Spleen (tissue), 11 donors: ENCODE measurements around the gene P2RY2. TPM values are rescaled to one million over a fixed set of nuclear protein-coding genes. Genes with fewer than 3 reads are reported as not detected.

Experiments
- DNase-seq: peaks from one replicate; pipeline ENCODE4 v3.0.0-alpha.2; 2020
- H3K27ac ChIP-seq, 8 donors: fragments of 200-600 bp; sonication (generic) in 7 of 8; 1 replicate in 4 of 8; 2 replicates in 4 of 8; pipeline versions ENCODE4 v1.5.0 to v1.8.0; 2016 to 2021; ENCODE audit warnings: inconsistent platforms in 4 of 8, mild to moderate bottlenecking in 4 of 8, moderate library complexity in 1 of 8
- H3K27me3 ChIP-seq, 7 donors: fragments of 200-600 bp; sonication (generic) in 6 of 7; replicated peaks in 1 of 7; 1 replicate in 4 of 7; 2 replicates in 3 of 7; pipeline versions ENCODE4 v1.5.0 to v1.8.0; 2016 to 2021; ENCODE audit warnings: inconsistent platforms in 3 of 7, mild to moderate bottlenecking in 1 of 7
- H3K36me3 ChIP-seq, 6 donors: fragments of 200-600 bp; sonication (generic) in 5 of 6; 1 replicate in 4 of 6; 2 replicates in 2 of 6; pipeline versions ENCODE4 v1.5.0 to v1.8.0; 2016 to 2021; ENCODE audit warnings: inconsistent platforms in 2 of 6
- H3K4me1 ChIP-seq, 6 donors: fragments of 200-600 bp; sonication (generic) in 5 of 6; 1 replicate in 3 of 6; 2 replicates in 3 of 6; pipeline versions ENCODE4 v1.5.0 to v1.8.0; 2016 to 2021; ENCODE audit warnings: inconsistent platforms in 3 of 6
- H3K4me3 ChIP-seq, 8 donors: fragments of 200-600 bp; sonication (generic) in 7 of 8; 1 replicate in 4 of 8; 2 replicates in 4 of 8; pipeline versions ENCODE4 v1.5.0 to v1.8.0; 2016 to 2021; ENCODE audit warnings: inconsistent platforms in 4 of 8, mild to moderate bottlenecking in 4 of 8, moderate library complexity in 2 of 8
- H3K9me3 ChIP-seq, 8 donors: fragments of 200-600 bp; sonication (generic) in 7 of 8; 1 replicate in 4 of 8; 2 replicates in 4 of 8; pipeline versions ENCODE4 v1.5.0 to v1.8.0; 2016 to 2021; ENCODE audit warnings: inconsistent platforms in 4 of 8
- POLR2A ChIP-seq, 3 donors: fragments of 450-650 bp; IDR thresholded peaks; one replicate each; pipeline ENCODE4 v1.5.1; 2017; ENCODE audit warnings: antibody characterized with exemption in 3 of 3, mild to moderate bottlenecking in 1 of 3
- POLR2AphosphoS5 ChIP-seq, 3 donors: sonication (generic); formaldehyde crosslinking; IDR thresholded peaks; one replicate each; pipeline ENCODE4 v1.5.1; 2017; ENCODE audit warnings: antibody characterized with exemption in 3 of 3
- WGBS, 5 donors: extraction: QIAGEN DNeasy Blood & Tissue Kit in 3 of 5; methylation state at CpG; one replicate each; pipeline versions ENCODE4 v1.1.5 to v1.1.7; 2013 to 2018; 5-methylcytosine and 5-hydroxymethylcytosine counted together
- intact Hi-C: fragments of 100-400 bp; cut with DNase I; formaldehyde crosslinking; loops from one replicate; pipeline ENCODE4 v1.15.0; 2023; ENCODE audit warnings: low total_unique reads
- polyA plus RNA-seq, 3 donors: library from polyadenylated mRNA; stranded (reverse); fragments of 200-250 nt; gene quantifications; one replicate each; pipeline ENCODE4 v1.2.1, GENCODE V29; 2013
- total RNA-seq, 7 donors: library from RNA; depleted of rRNA in 3 of 7; stranded (reverse); fragments of >200 nt in 3 of 7; fragmentation: NEBNext Ultra II Directional in 4 of 7; extraction: Animal tissue kit (Norgen Biotek cat#: 25700) in 4 of 7; gene quantifications; one replicate each; pipeline versions ENCODE4 v1.1.0 to v1.2.1, GENCODE V29; 2016 to 2021
- TF ChIP-seq, protein P1 (sequence below), 11 experiments: fragments of 200-600 bp in 7 of 11; fragments of 450-650 bp in 4 of 11; sonication (generic) in 4 of 11; IDR thresholded peaks in 8 of 11; conservative IDR thresholded peaks in 3 of 11; 1 replicate in 7 of 11; 2 replicates in 4 of 11; pipeline versions ENCODE4 v1.4.0 to v1.8.0; 2016 to 2021; ENCODE audit warnings: antibody characterized with exemption in 11 of 11, inconsistent platforms in 4 of 11, mild to moderate bottlenecking in 1 of 11
- donor health status: healthy with polysubstance abuse.
- donor health status: DM: no; HTN: no; CAD: no; lungs with moderate emphysema.
- donor health status: DM: no; HTN: no; CAD: no.
- donor health status: Bipolar disorder and iron deficiency.
- donor health status: healthy.
- donor health status: DM: no; HTN: no; CAD: no.
- donor health status: DM: yes; HTN: yes; CAD: no.

The P2RY2 gene
- total and polyA plus RNA-seq, 10 donors, result 0.99 to 17.5 (median 10.7) TPM

DNA sequence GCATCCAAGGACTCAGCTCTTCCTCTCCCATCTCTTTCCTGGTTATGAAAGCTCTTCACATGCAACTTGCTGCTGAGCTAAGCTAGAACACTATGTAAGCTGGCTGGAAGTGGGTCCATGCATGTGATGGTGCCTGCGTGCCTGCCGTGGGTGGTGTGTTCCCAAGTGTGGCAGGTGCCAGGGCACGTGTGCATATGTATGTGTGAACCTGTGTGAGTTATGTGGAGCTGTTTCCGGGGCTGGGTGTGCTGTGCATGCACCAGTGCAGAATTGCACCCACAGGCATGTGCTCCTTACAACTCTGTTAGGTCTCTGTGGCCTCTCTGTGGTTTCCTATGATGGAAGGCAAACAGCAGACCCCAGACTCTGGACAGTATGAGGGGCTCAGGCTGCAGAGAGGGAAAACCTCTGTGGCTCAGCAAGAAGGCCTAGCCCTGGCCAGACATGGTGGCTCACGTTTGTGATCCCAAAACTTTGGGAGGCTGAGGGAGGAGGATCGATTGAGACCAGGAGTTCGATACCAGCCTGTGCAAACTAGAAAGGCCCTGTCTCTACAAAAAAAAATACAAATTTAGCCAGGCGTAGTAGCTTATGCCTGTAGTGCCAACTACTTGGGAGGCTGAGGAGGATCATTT is 49.9 kb downstream of the P2RY2 start:
- WGBS, 5 donors, result 68 to 84% (median 77%) methylated on average over 8 of the region's 8 CpGs
- peaks cover 0 to 32% (median 9%) of the 10 kb centered on the region in 7 donors for H3K27me3 ChIP-seq
- intact Hi-C loops, result no loop called here

DNA sequence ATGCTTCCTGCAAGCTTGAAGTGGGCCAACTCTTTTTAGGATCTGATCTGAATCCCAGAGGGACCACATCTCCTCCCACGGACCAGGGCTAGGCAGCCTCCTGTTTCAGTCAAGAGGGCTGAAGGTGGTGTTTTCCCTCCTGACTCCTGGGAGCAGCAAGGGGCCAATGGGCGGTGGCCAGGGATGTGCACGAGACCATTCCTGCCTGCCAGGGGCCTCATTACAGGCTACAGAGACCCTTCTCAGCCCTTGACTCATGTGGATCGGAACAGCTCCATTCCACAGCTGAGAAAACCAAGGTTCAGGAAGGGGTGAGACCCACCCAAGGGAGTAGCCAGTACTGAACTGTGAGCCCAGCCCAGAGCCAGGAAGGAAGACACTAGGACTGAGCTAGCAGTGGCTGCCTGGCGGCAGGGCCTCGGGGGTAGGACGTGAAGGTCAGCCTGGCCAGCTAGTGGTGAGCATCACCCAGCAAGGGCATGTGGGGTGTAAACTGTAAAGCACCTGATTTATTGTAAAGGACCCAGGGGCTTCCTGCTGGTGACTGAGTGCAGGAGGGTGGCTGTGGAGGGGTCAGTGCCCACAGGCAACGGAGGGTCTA is 50.7 kb downstream of the P2RY2 start:
- Histone ChIP-seq H3K4me1 (peaks cover 5 to 78% (median 48%) of the 10 kb centered on the region in 6 donors), H3K27ac (peak overlapping the region in 7 of 8 donors; percentile 0 to 78 (median 67)), H3K4me3 (no peak overlapping the region), H3K9me3 (no peaks in the 10 kb centered on the region), H3K36me3 (no peaks in the 10 kb centered on the region), H3K27me3 (peaks cover 0 to 26% (median 9%) of the 10 kb centered on the region in 7 donors)
- TF ChIP-seq, protein P1, sequence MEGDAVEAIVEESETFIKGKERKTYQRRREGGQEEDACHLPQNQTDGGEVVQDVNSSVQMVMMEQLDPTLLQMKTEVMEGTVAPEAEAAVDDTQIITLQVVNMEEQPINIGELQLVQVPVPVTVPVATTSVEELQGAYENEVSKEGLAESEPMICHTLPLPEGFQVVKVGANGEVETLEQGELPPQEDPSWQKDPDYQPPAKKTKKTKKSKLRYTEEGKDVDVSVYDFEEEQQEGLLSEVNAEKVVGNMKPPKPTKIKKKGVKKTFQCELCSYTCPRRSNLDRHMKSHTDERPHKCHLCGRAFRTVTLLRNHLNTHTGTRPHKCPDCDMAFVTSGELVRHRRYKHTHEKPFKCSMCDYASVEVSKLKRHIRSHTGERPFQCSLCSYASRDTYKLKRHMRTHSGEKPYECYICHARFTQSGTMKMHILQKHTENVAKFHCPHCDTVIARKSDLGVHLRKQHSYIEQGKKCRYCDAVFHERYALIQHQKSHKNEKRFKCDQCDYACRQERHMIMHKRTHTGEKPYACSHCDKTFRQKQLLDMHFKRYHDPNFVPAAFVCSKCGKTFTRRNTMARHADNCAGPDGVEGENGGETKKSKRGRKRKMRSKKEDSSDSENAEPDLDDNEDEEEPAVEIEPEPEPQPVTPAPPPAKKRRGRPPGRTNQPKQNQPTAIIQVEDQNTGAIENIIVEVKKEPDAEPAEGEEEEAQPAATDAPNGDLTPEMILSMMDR (IDR thresholded peaks at IDR 0.05 in 8 of 11, conservative IDR thresholded peaks at IDR 0.05 in 3 of 11), result no peak
- peak; percentile 52 to 71 (median 56) for TF ChIP-seq POLR2AphosphoS5 (IDR thresholded peaks at IDR 0.05)
- 68 to 91% (median 82%) methylated on average over 5 to 8 of the region's 8 CpGs for WGBS, 5 donors
- intact Hi-C loops, result no loop called here
- no peak for DNase-seq

More for the DNA sequence above, 49.9 kb downstream of the P2RY2 start:
- H3K4me3 ChIP-seq, result no peak overlapping the region
- no peaks in the 10 kb centered on the region for H3K36me3 ChIP-seq
- TF ChIP-seq POLR2AphosphoS5 (IDR thresholded peaks at IDR 0.05) (peak in 1 of 3 donors; percentile 56), POLR2A (IDR thresholded peaks at IDR 0.05) (no peak)
- TF ChIP-seq, protein P1 (IDR thresholded peaks at IDR 0.05 in 8 of 11, conservative IDR thresholded peaks at IDR 0.05 in 3 of 11), result no peak
- H3K27ac ChIP-seq, result peak overlapping the region in 7 of 8 donors; percentile 0 to 78 (median 67)
- DNase-seq, result no peak
- H3K9me3 ChIP-seq, result no peaks in the 10 kb centered on the region
- peaks cover 5 to 71% (median 46%) of the 10 kb centered on the region in 6 donors for H3K4me1 ChIP-seq

DNA sequence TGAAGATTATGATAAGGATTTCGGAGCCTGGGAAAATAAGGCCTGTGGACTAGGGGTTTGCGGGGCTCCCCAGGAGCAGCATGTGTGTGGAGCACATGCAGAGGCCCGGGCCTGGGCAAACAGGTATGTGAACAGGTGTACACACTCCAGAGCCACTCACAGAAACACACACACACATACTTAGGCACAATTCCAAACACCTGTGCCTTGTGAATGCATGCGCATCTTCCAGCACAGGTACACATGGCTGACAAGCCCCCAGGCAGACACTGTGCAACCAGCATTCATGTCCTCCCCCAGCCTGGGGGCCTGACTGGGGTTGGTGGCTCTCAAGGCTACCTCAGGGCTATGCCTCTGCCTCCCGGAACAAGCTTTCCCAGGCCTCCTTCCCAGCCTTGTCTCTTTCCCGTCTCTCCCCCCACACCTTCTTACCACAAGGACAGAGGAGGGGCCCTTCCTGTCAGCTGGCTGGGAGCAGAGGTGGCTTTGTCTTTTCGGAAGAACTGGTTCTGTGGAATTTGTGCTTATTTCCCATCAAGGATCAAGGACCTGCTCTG is 51.5 kb downstream of the P2RY2 start:
- Histone ChIP-seq H3K27me3 (peaks cover 0 to 18% (median 5%) of the 10 kb centered on the region in 7 donors), H3K4me1 (peaks cover 9 to 78% (median 51%) of the 10 kb centered on the region in 6 donors), H3K4me3 (peak overlapping the region in 3 of 8 donors; percentile 35 to 65 (median 44)), H3K36me3 (no peaks in the 10 kb centered on the region), H3K9me3 (no peaks in the 10 kb centered on the region), H3K27ac (peak overlapping the region in 6 of 8 donors; percentile 16 to 78 (median 68))
- intact Hi-C loops, result no loop called here
- WGBS, 5 donors, result 52 to 77% (median 71%) methylated on average over 6 to 7 of the region's 7 CpGs
- peak in 1 of 3 donors; percentile 44 for TF ChIP-seq POLR2AphosphoS5 (IDR thresholded peaks at IDR 0.05)
- TF ChIP-seq POLR2A (IDR thresholded peaks at IDR 0.05), result no peak
- TF ChIP-seq, protein P1 (IDR thresholded peaks at IDR 0.05 in 8 of 11, conservative IDR thresholded peaks at IDR 0.05 in 3 of 11), result no peak
- DNase-seq, result no peak
